ENCODE results near the gene TAF6. TPM values are rescaled to one million over a fixed set of nuclear protein-coding genes. Genes with fewer than 3 reads are reported as not detected.
A peak's percentile ranks its signal among the peaks of the same experiment; 100 is the strongest.

The TAF6 gene
- total and polyA plus RNA-seq, 2 experiments from 2014 or later, result 40.5 to 53.0 TPM

- no peak overlapping the region for H2AFZ ChIP-seq
- H3K36me3 ChIP-seq (ENCODE audit: low read depth), result no peaks in the 10 kb centered on the region
- in situ Hi-C loops (cut with MboI), result no loop called here
- H3F3A ChIP-seq (ENCODE audit: insufficient read depth), result peaks cover 18% of the 10 kb centered on the region; the same call in 1 of the 2 replicates
- H4K20me1 ChIP-seq (ENCODE audit: insufficient read depth), result no peaks in the 10 kb centered on the region
- no peaks in the 10 kb centered on the region for H3K9me2 ChIP-seq (ENCODE audit: insufficient read depth)
- TF ChIP-seq EZH2 (IDR thresholded peaks at IDR 0.05; ENCODE audit: insufficient read depth, poor library complexity, severe bottlenecking), result no peak
- no peak for TF ChIP-seq EZH2phosphoT487 (IDR thresholded peaks at IDR 0.05; ENCODE audit: insufficient read depth, low read depth)
- H3K9ac ChIP-seq, result no peak overlapping the region
- WGBS, 2 experiments (ENCODE audit: low coverage in 1 of 2, low lambda C conversion rate in 2 of 2, missing lambda C conversion rate in 2 of 2), result 89 to 90% methylated on average over 9 of the region's 9 CpGs
- no peak overlapping the region for H3K4me2 ChIP-seq (ENCODE audit: unreplicated experiment)
- H3K27ac ChIP-seq, result no peak overlapping the region
- no peaks in the 10 kb centered on the region for H3K79me2 ChIP-seq (ENCODE audit: insufficient read depth)
- no peaks in the 10 kb centered on the region for H3K9me3 ChIP-seq (ENCODE audit: low read depth)
- no peak for DNase-seq
- 0 out of 2 replicates have a peak, but pooled peaks cover 7% of the 10 kb centered on the region for H3K4me1 ChIP-seq (ENCODE audit: insufficient read depth)
- no peaks in the 10 kb centered on the region for H3K27me3 ChIP-seq (replicated peaks; ENCODE audit: insufficient read depth)
- no peak overlapping the region for H3K4me3 ChIP-seq
Measured at GRCh38 chr7:100064162-100064561, 55.0 kb downstream of the TAF6 start.

DNA sequence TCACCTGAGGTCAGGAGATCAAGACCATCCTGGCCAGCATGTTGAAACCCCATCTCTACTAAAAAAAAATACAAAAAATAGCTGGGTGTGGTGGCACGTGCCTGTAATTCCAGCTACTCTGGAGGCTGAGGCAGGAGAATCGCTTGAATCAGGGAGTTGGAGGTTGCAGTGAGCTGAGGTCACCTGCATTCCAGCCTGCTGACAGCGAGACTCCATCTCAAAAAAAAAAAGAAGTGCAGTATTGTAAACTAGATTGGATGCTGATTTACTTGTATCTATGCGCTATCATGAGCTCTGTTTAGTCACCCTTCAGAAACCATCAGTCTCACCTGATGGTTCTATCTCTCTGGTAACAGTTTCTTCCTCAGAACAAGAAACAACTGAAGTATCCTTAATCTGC is 55.8 kb downstream of the TAF6 start:
- in situ Hi-C loops (cut with MboI), result no loop called here
- Histone ChIP-seq H4K20me1 (ENCODE audit: insufficient read depth) (no peaks in the 10 kb centered on the region), H3K79me2 (ENCODE audit: insufficient read depth) (no peaks in the 10 kb centered on the region), H3K9ac (no peak overlapping the region), H2AFZ (no peak overlapping the region), H3K4me2 (ENCODE audit: unreplicated experiment) (no peak overlapping the region), H3F3A (ENCODE audit: insufficient read depth) (peaks cover 18% of the 10 kb centered on the region; the same call in 1 of the 2 replicates), H3K9me3 (ENCODE audit: low read depth) (no peaks in the 10 kb centered on the region), H3K27me3 (replicated peaks; ENCODE audit: insufficient read depth) (no peaks in the 10 kb centered on the region), H3K4me1 (ENCODE audit: insufficient read depth) (0 out of 2 replicates have a peak, but pooled peaks cover 7% of the 10 kb centered on the region), H3K4me3 (no peak overlapping the region), H3K9me2 (ENCODE audit: insufficient read depth) (no peaks in the 10 kb centered on the region), H3K36me3 (ENCODE audit: low read depth) (no peaks in the 10 kb centered on the region; the same call in 1 of the 2 replicates), H3K27ac (no peak overlapping the region)
- TF ChIP-seq EZH2 (IDR thresholded peaks at IDR 0.05; ENCODE audit: insufficient read depth, poor library complexity, severe bottlenecking) (no peak), EZH2phosphoT487 (IDR thresholded peaks at IDR 0.05; ENCODE audit: insufficient read depth, low read depth) (no peak)
- 87 to 92% methylated on average over 4 of the region's 4 CpGs for WGBS, 2 experiments (ENCODE audit: low coverage in 1 of 2, low lambda C conversion rate in 2 of 2, missing lambda C conversion rate in 2 of 2)
- no peak for DNase-seq

DNA sequence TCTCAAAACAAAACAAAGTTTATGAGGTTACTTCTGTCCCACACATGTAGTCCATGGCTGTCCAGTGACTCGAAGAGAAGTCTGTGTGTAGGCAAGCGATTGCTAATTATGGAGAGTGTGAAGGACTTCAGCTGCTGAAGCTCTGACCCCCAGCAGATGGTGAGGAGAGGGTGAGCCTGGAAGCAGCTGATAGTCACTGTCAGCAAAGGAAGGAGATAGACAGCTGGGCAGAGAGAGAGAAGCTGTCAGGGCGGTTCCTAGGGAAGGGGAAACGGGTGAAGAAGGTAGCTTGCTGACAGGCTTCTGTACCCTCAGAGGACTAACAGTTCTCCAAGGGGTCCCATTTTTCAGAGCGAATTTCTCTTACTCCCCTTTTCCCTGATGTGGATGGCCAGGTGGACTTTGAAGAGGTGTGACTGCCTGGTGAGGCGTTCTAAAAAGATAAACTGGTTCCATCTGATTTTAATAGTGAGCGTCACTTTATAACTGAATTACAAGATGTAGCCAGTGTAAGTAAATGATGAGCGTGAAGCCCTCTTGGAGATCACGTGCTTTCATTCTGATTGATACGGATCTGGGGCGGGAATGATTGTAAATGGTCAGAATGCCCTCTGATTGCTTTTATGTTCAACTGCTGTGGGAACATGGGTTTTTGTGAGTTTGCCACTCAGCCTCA is 57.5 kb downstream of the TAF6 start:
- H3K79me2 ChIP-seq (ENCODE audit: insufficient read depth), result no peaks in the 10 kb centered on the region
- H3K36me3 ChIP-seq (ENCODE audit: low read depth), result no peaks in the 10 kb centered on the region; the same call in 1 of the 2 replicates
- no peak overlapping the region for H3K9ac ChIP-seq
- H3K27ac ChIP-seq, result no peak overlapping the region
- peaks cover 11% of the 10 kb centered on the region; the same call in 1 of the 2 replicates for H3F3A ChIP-seq (ENCODE audit: insufficient read depth)
- TF ChIP-seq EZH2phosphoT487 (IDR thresholded peaks at IDR 0.05; ENCODE audit: insufficient read depth, low read depth), result no peak
- no peak for TF ChIP-seq EZH2 (IDR thresholded peaks at IDR 0.05; ENCODE audit: insufficient read depth, poor library complexity, severe bottlenecking)
- no peak overlapping the region for H3K4me3 ChIP-seq
- DNase-seq, result no peak
- H4K20me1 ChIP-seq (ENCODE audit: insufficient read depth), result no peaks in the 10 kb centered on the region
- in situ Hi-C loops (cut with MboI), result no loop called here
- no peaks in the 10 kb centered on the region for H3K9me2 ChIP-seq (ENCODE audit: insufficient read depth)
- H3K27me3 ChIP-seq (replicated peaks; ENCODE audit: insufficient read depth), result no peaks in the 10 kb centered on the region
- no peaks in the 10 kb centered on the region for H3K9me3 ChIP-seq (ENCODE audit: low read depth)
- H3K4me1 ChIP-seq (ENCODE audit: insufficient read depth), result 0 out of 2 replicates have a peak, but pooled peaks cover 7% of the 10 kb centered on the region
- no peak overlapping the region for H2AFZ ChIP-seq
- WGBS, 2 experiments (ENCODE audit: low coverage in 1 of 2, low lambda C conversion rate in 2 of 2, missing lambda C conversion rate in 2 of 2), result 89 to 90% methylated on average over 11 of the region's 11 CpGs
- H3K4me2 ChIP-seq (ENCODE audit: unreplicated experiment), result no peak overlapping the region

DNA sequence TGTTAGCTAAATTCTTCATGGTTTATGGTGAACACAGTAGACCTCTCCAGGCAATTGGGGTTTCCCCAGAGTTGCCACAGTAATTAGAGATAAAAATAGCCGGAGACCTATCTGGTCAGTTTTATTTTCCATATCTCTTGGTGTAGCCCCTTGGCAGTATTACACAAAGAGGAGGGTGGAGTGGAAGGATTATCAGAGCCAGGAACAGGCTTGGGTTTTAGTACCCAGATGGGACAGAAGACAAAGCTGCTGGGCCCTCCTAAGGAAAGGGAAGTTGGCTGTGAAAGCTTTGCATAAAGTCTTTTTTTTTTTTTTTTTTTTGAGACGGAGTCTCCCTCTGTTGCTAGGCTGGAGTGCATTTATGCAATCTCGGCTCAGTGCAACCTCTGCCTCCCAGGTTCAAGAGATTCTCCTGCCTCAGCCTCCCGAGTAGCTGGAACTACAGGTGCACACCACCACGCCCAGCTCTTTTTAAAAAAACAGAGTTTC is 59.9 kb downstream of the TAF6 start:
- no peaks in the 10 kb centered on the region; the same call in 1 of the 2 replicates for H3K36me3 ChIP-seq (ENCODE audit: low read depth)
- H3F3A ChIP-seq (ENCODE audit: insufficient read depth), result no peaks in the 10 kb centered on the region
- 81 to 85% methylated on average over 4 to 5 of the region's 5 CpGs for WGBS, 2 experiments (ENCODE audit: low coverage in 1 of 2, low lambda C conversion rate in 2 of 2, missing lambda C conversion rate in 2 of 2)
- no peak for TF ChIP-seq EZH2phosphoT487 (IDR thresholded peaks at IDR 0.05; ENCODE audit: insufficient read depth, low read depth)
- TF ChIP-seq EZH2 (IDR thresholded peaks at IDR 0.05; ENCODE audit: insufficient read depth, poor library complexity, severe bottlenecking), result no peak
- H3K9ac ChIP-seq, result no peak overlapping the region
- no peaks in the 10 kb centered on the region for H4K20me1 ChIP-seq (ENCODE audit: insufficient read depth)
- H3K4me3 ChIP-seq, result no peak overlapping the region
- H2AFZ ChIP-seq, result no peak overlapping the region
- no peak for DNase-seq
- H3K9me3 ChIP-seq (ENCODE audit: low read depth), result no peaks in the 10 kb centered on the region
- H3K4me2 ChIP-seq (ENCODE audit: unreplicated experiment), result no peak overlapping the region
- in situ Hi-C loops (cut with MboI), result no loop called here
- H3K79me2 ChIP-seq (ENCODE audit: insufficient read depth), result 0 out of 2 replicates have a peak, but pooled peaks cover 1% of the 10 kb centered on the region
- H3K27ac ChIP-seq, result no peak overlapping the region
- no peaks in the 10 kb centered on the region for H3K4me1 ChIP-seq (ENCODE audit: insufficient read depth)
- no peaks in the 10 kb centered on the region for H3K9me2 ChIP-seq (ENCODE audit: insufficient read depth)
- no peaks in the 10 kb centered on the region for H3K27me3 ChIP-seq (replicated peaks; ENCODE audit: insufficient read depth)

MicroRNAs encoded within 50 kb of the gene (microRNA counts, 767-probe panel; counts per million panel counts)
- microRNA hsa-miR-106b-5p (3,100 counts per million, percentile 87 among the panel's probes with 10 or more counts), microRNA hsa-miR-25-3p (6,792 counts per million, percentile 94 among the panel's probes with 10 or more counts), microRNA hsa-miR-93-5p (6,824 counts per million, percentile 94 among the panel's probes with 10 or more counts)

Small RNA genes within 50 kb of the gene (microRNA-seq; reads per million reads assigned to microRNA genes)
- 1,515 reads per million, percentile 81 among the genes with 10 or more reads in this experiment for gene MIR106B (ENCODE audit: borderline number of aligned reads)
- 215 reads per million, percentile 60 among the genes with 10 or more reads in this experiment for gene MIR25 (ENCODE audit: borderline number of aligned reads)
- not detected for gene MIR4658 (ENCODE audit: borderline number of aligned reads)
- gene MIR93 (ENCODE audit: borderline number of aligned reads), result 2,289 reads per million, percentile 84 among the genes with 10 or more reads in this experiment

Small RNA genes within 50 kb of the gene (small RNA-seq; reads per million reads assigned to genes)
- gene MIR106B (ENCODE audit: low read depth, low replicate concordance), result 2.7 reads per million, percentile 70 among the genes with 10 or more reads in this experiment
- gene MIR25 (ENCODE audit: low read depth, low replicate concordance), result 21.1 reads per million, percentile 89 among the genes with 10 or more reads in this experiment
- 11.4 reads per million, percentile 85 among the genes with 10 or more reads in this experiment for gene MIR93 (ENCODE audit: low read depth, low replicate concordance)

Other genes starting within 250 kb of the TAF6 start
- not detected in 2 replicates for gene OR2AE1, start 242.3 kb downstream of the TAF6 start, total RNA-seq (2014; rRNA removed; shearing (Covaris generic))
- not detected in 2 replicates for gene OR2AE1, start 242.3 kb downstream of the TAF6 start, polyA plus RNA-seq (2016; fragmentation: Nextera tagmentation; extraction: Ambion mirVana)
- 27.2 and 34.5 TPM in 2 replicates for gene TRIM4, start 199.8 kb downstream of the TAF6 start, total RNA-seq (2014; rRNA removed; shearing (Covaris generic))
- 20.2 and 22.6 TPM in 2 replicates for gene TRIM4, start 199.8 kb downstream of the TAF6 start, polyA plus RNA-seq (2016; fragmentation: Nextera tagmentation; extraction: Ambion mirVana)
- gene GJC3, start 189.7 kb downstream of the TAF6 start, total RNA-seq (2014; rRNA removed; shearing (Covaris generic)), result not detected in 2 replicates
- gene GJC3, start 189.7 kb downstream of the TAF6 start, polyA plus RNA-seq (2016; fragmentation: Nextera tagmentation; extraction: Ambion mirVana), result not detected in 2 replicates
- gene AZGP1, start 143.3 kb downstream of the TAF6 start, total RNA-seq (2014; rRNA removed; shearing (Covaris generic)), result not detected in 2 replicates
- gene AZGP1, start 143.3 kb downstream of the TAF6 start, polyA plus RNA-seq (2016; fragmentation: Nextera tagmentation; extraction: Ambion mirVana), result not detected in 2 replicates
- 17.8 and 21.9 TPM in 2 replicates for gene ZKSCAN1, start 103.8 kb downstream of the TAF6 start, total RNA-seq (2014; rRNA removed; shearing (Covaris generic))
- 33.7 and 37.0 TPM in 2 replicates for gene ZKSCAN1, start 103.8 kb downstream of the TAF6 start, polyA plus RNA-seq (2016; fragmentation: Nextera tagmentation; extraction: Ambion mirVana)
- 3.4 and 6.3 TPM in 2 replicates for gene ZSCAN21, start 69.6 kb downstream of the TAF6 start, total RNA-seq (2014; rRNA removed; shearing (Covaris generic))
- gene ZSCAN21, start 69.6 kb downstream of the TAF6 start, polyA plus RNA-seq (2016; fragmentation: Nextera tagmentation; extraction: Ambion mirVana), result 7.9 and 8.2 TPM in 2 replicates
- gene ZNF3, start 37.6 kb downstream of the TAF6 start, total RNA-seq (2014; rRNA removed; shearing (Covaris generic)), result 13.8 and 24.9 TPM in 2 replicates
- 13.3 and 15.0 TPM in 2 replicates for gene ZNF3, start 37.6 kb downstream of the TAF6 start, polyA plus RNA-seq (2016; fragmentation: Nextera tagmentation; extraction: Ambion mirVana)
- 59.1 and 79.1 TPM in 2 replicates for gene COPS6, start 30.4 kb downstream of the TAF6 start, total RNA-seq (2014; rRNA removed; shearing (Covaris generic))
- 214 and 223 TPM in 2 replicates for gene COPS6, start 30.4 kb downstream of the TAF6 start, polyA plus RNA-seq (2016; fragmentation: Nextera tagmentation; extraction: Ambion mirVana)
- 61.3 and 93.1 TPM in 2 replicates for gene MCM7, start 18.0 kb downstream of the TAF6 start, total RNA-seq (2014; rRNA removed; shearing (Covaris generic))
- 49.6 and 53.7 TPM in 2 replicates for gene MCM7, start 18.0 kb downstream of the TAF6 start, polyA plus RNA-seq (2016; fragmentation: Nextera tagmentation; extraction: Ambion mirVana)
- 13.7 and 16.2 TPM in 2 replicates for gene AP4M1, start 17.7 kb downstream of the TAF6 start, total RNA-seq (2014; rRNA removed; shearing (Covaris generic))
- 18.7 and 19.4 TPM in 2 replicates for gene AP4M1, start 17.7 kb downstream of the TAF6 start, polyA plus RNA-seq (2016; fragmentation: Nextera tagmentation; extraction: Ambion mirVana)
- gene CNPY4, start 276 bp upstream of the TAF6 start, total RNA-seq (2014; rRNA removed; shearing (Covaris generic)), result 26.2 and 37.8 TPM in 2 replicates
- gene CNPY4, start 276 bp upstream of the TAF6 start, polyA plus RNA-seq (2016; fragmentation: Nextera tagmentation; extraction: Ambion mirVana), result 26.9 and 29.9 TPM in 2 replicates
- gene MBLAC1, start 7.6 kb upstream of the TAF6 start, total RNA-seq (2014; rRNA removed; shearing (Covaris generic)), result 0.43 and 1.9 TPM in 2 replicates
- 1.3 TPM in 2 replicates for gene MBLAC1, start 7.6 kb upstream of the TAF6 start, polyA plus RNA-seq (2016; fragmentation: Nextera tagmentation; extraction: Ambion mirVana)
- gene LAMTOR4, start 29.6 kb upstream of the TAF6 start, total RNA-seq (2014; rRNA removed; shearing (Covaris generic)), result 49.4 and 54.0 TPM in 2 replicates
- 92.2 and 96.7 TPM in 2 replicates for gene LAMTOR4, start 29.6 kb upstream of the TAF6 start, polyA plus RNA-seq (2016; fragmentation: Nextera tagmentation; extraction: Ambion mirVana)
- gene TRAPPC14, start 39.4 kb upstream of the TAF6 start, total RNA-seq (2014; rRNA removed; shearing (Covaris generic)), result 7.0 and 11.8 TPM in 2 replicates
- 5.1 and 5.8 TPM in 2 replicates for gene TRAPPC14, start 39.4 kb upstream of the TAF6 start, polyA plus RNA-seq (2016; fragmentation: Nextera tagmentation; extraction: Ambion mirVana)
- 0.51 and 1.6 TPM in 2 replicates for gene GAL3ST4, start 49.3 kb upstream of the TAF6 start, total RNA-seq (2014; rRNA removed; shearing (Covaris generic))
- 1.5 TPM in 2 replicates for gene GAL3ST4, start 49.3 kb upstream of the TAF6 start, polyA plus RNA-seq (2016; fragmentation: Nextera tagmentation; extraction: Ambion mirVana)
- 0.22 and 1.0 TPM in 2 replicates for gene GPC2, start 58.0 kb upstream of the TAF6 start, total RNA-seq (2014; rRNA removed; shearing (Covaris generic))
- gene GPC2, start 58.0 kb upstream of the TAF6 start, polyA plus RNA-seq (2016; fragmentation: Nextera tagmentation; extraction: Ambion mirVana), result 0.16 TPM in 1 of 2 replicates, not detected in the other
- 0.97 TPM in 1 of 2 replicates, not detected in the other for gene STAG3, start 58.6 kb upstream of the TAF6 start, total RNA-seq (2014; rRNA removed; shearing (Covaris generic))
- 0.65 and 1.1 TPM in 2 replicates for gene STAG3, start 58.6 kb upstream of the TAF6 start, polyA plus RNA-seq (2016; fragmentation: Nextera tagmentation; extraction: Ambion mirVana)
- not detected in 2 replicates for gene PVRIG, start 100.6 kb upstream of the TAF6 start, total RNA-seq (2014; rRNA removed; shearing (Covaris generic))
- gene PVRIG, start 100.6 kb upstream of the TAF6 start, polyA plus RNA-seq (2016; fragmentation: Nextera tagmentation; extraction: Ambion mirVana), result 0.34 TPM in 1 of 2 replicates, not detected in the other
- gene SPDYE3, start 188.3 kb upstream of the TAF6 start, total RNA-seq (2014; rRNA removed; shearing (Covaris generic)), result not detected in 2 replicates
- 3.5 and 3.8 TPM in 2 replicates for gene SPDYE3, start 188.3 kb upstream of the TAF6 start, polyA plus RNA-seq (2016; fragmentation: Nextera tagmentation; extraction: Ambion mirVana)
- 10.8 and 21.8 TPM in 2 replicates for gene PILRB, start 238.8 kb upstream of the TAF6 start, total RNA-seq (2014; rRNA removed; shearing (Covaris generic))
- gene PILRB, start 238.8 kb upstream of the TAF6 start, polyA plus RNA-seq (2016; fragmentation: Nextera tagmentation; extraction: Ambion mirVana), result 7.6 and 10.7 TPM in 2 replicates